Neural progenitor cell (in vitro differentiated cells): Measurements from ENCODE around the gene MKNK2.

Experiments used
- EZH2 ChIP-seq: fragments of 200-600 bp; sonication (generic); IDR thresholded peaks from 2 replicates; pipeline ENCODE4 v1.6.1; 2017; ENCODE audit warnings: antibody characterized with exemption, mild to moderate bottlenecking, moderate library complexity
- EZH2phosphoT487 ChIP-seq: fragments of 200-600 bp; sonication (generic); IDR thresholded peaks from 2 replicates; pipeline ENCODE4 v1.6.1; 2017; ENCODE audit warnings: antibody characterized with exemption
- TF ChIP-seq, protein P1 (sequence below): fragments of 200-600 bp; sonication (generic); IDR thresholded peaks from 2 replicates; pipeline ENCODE4 v1.5.1; 2017; ENCODE audit warnings: antibody characterized with exemption, mild to moderate bottlenecking

DNA sequence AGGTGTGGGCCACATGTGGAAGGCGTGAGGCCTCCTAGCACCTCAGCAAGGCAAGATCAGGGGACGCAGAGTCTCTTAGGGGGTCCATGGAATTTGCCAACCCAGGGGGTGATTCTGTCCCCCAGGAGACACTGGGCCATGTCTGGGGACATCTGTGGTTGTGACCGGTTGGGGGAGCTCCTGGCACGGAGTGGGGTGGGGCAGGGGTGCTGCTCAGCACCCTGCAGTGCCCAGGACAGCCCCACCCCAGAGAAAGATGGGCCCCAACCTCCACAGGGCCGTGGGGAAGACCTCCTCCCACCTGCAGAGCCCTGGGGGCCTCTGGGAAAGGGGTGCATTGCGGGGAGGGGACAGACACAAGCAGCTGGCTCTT, 4.0 kb downstream of the MKNK2 start:
- TF ChIP-seq, protein P1, sequence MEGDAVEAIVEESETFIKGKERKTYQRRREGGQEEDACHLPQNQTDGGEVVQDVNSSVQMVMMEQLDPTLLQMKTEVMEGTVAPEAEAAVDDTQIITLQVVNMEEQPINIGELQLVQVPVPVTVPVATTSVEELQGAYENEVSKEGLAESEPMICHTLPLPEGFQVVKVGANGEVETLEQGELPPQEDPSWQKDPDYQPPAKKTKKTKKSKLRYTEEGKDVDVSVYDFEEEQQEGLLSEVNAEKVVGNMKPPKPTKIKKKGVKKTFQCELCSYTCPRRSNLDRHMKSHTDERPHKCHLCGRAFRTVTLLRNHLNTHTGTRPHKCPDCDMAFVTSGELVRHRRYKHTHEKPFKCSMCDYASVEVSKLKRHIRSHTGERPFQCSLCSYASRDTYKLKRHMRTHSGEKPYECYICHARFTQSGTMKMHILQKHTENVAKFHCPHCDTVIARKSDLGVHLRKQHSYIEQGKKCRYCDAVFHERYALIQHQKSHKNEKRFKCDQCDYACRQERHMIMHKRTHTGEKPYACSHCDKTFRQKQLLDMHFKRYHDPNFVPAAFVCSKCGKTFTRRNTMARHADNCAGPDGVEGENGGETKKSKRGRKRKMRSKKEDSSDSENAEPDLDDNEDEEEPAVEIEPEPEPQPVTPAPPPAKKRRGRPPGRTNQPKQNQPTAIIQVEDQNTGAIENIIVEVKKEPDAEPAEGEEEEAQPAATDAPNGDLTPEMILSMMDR, result no peak
- TF ChIP-seq EZH2phosphoT487 (no peak), EZH2 (no peak)
